ENCODE results near the gene PDK1.
A peak's percentile ranks its signal among the peaks of the same experiment; 100 is the strongest.

Gene PDK1

GRCh38 chr2:172561270-172561669 is 5.4 kb downstream of the PDK1 start:
- Histone ChIP-seq H3K27me3 (no peaks in the 10 kb centered on the region), H3K9me3 (no peaks in the 10 kb centered on the region), H3K27ac (no peak overlapping the region), H3K4me3 (ENCODE audit: low read depth in 1 of 2, low read length in 1 of 2) (no peak overlapping the region), H3K4me1 (ENCODE audit: control insufficient read depth in 1 of 2, insufficient read depth in 1 of 2, low read depth in 1 of 2, low read length in 1 of 2) (peaks cover 15% of the 10 kb centered on the region in 2 experiments), H3K36me3 (peaks cover 77% of the 10 kb centered on the region)
- no peak for TF ChIP-seq CTCF (IDR thresholded peaks at IDR 0.05)

- H3K4me1 ChIP-seq (ENCODE audit: control insufficient read depth in 1 of 2, insufficient read depth in 1 of 2, low read depth in 1 of 2, low read length in 1 of 2), result peaks cover 5 to 6% of the 10 kb centered on the region in 2 experiments
- no peak overlapping the region for H3K4me3 ChIP-seq (ENCODE audit: low read depth in 1 of 2, low read length in 1 of 2)
- H3K9me3 ChIP-seq, result no peaks in the 10 kb centered on the region
- no peak overlapping the region for H3K27ac ChIP-seq
- H3K27me3 ChIP-seq, result no peaks in the 10 kb centered on the region
- TF ChIP-seq CTCF (IDR thresholded peaks at IDR 0.05), result no peak
- peaks cover 87% of the 10 kb centered on the region for H3K36me3 ChIP-seq
Measured at GRCh38 chr2:172562298-172562697, 6.4 kb downstream of the PDK1 start.

DNA sequence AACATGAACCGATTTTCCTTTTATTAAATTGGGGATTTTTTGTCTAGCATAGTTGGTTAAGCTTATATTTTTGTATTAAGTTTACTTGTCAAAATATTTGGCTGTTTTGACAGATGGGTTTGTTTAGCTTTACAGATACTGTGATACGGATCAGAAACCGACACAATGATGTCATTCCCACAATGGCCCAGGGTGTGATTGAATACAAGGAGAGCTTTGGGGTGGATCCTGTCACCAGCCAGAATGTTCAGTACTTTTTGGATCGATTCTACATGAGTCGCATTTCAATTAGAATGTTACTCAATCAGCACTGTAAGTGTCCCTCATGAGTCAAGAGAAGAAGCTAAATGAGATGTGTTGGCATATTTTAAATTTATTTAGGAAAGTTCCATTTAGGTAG is 8.5 kb downstream of the PDK1 start:
- Histone ChIP-seq H3K4me1 (ENCODE audit: control insufficient read depth in 1 of 2, insufficient read depth in 1 of 2, low read depth in 1 of 2, low read length in 1 of 2) (no peaks in the 10 kb centered on the region), H3K9me3 (no peaks in the 10 kb centered on the region), H3K4me3 (ENCODE audit: low read depth in 1 of 2, low read length in 1 of 2) (no peak overlapping the region), H3K27ac (no peak overlapping the region), H3K36me3 (peaks cover 97% of the 10 kb centered on the region), H3K27me3 (no peaks in the 10 kb centered on the region)
- no peak for TF ChIP-seq CTCF (IDR thresholded peaks at IDR 0.05)

- no peak for TF ChIP-seq CTCF (IDR thresholded peaks at IDR 0.05)
- Histone ChIP-seq H3K4me1 (ENCODE audit: control insufficient read depth in 1 of 2, insufficient read depth in 1 of 2, low read depth in 1 of 2, low read length in 1 of 2) (no peaks in the 10 kb centered on the region), H3K27me3 (no peaks in the 10 kb centered on the region), H3K36me3 (peaks cover 60% of the 10 kb centered on the region), H3K27ac (no peak overlapping the region), H3K4me3 (ENCODE audit: low read depth in 1 of 2, low read length in 1 of 2) (no peak overlapping the region), H3K9me3 (peaks cover 3% of the 10 kb centered on the region)
Measured at GRCh38 chr2:172571245-172571644, 15.4 kb downstream of the PDK1 start.

DNA sequence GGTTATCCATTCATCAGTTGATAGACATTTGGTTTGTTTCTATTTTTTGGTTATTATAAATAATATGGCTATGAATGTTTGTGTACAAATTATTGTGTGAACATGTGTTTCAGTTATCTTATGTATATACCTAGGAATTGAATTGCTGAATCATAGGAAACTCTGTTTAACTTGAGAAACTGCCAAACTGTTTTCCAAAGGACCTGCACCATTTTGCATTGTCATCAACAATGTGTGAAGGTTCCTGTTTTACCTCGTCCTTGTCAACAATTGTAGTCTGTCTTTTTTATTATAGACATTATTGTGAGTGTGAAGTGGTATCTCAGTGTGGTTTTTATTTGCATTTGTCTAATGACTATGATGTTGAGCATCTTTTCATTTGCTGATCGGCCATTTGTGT is 17.1 kb downstream of the PDK1 start:
- Histone ChIP-seq H3K4me1 (ENCODE audit: control insufficient read depth in 1 of 2, insufficient read depth in 1 of 2, low read depth in 1 of 2, low read length in 1 of 2) (no peaks in the 10 kb centered on the region), H3K36me3 (peaks cover 42% of the 10 kb centered on the region), H3K27me3 (no peaks in the 10 kb centered on the region), H3K4me3 (ENCODE audit: low read depth in 1 of 2, low read length in 1 of 2) (no peak overlapping the region), H3K9me3 (peaks cover 3% of the 10 kb centered on the region), H3K27ac (peak overlapping the region; percentile 46)
- no peak for TF ChIP-seq CTCF (IDR thresholded peaks at IDR 0.05)

GRCh38 chr2:172574965-172575364 is 19.1 kb downstream of the PDK1 start:
- Histone ChIP-seq H3K27me3 (no peaks in the 10 kb centered on the region), H3K36me3 (peaks cover 26% of the 10 kb centered on the region), H3K9me3 (peaks cover 3% of the 10 kb centered on the region), H3K4me3 (ENCODE audit: low read depth in 1 of 2, low read length in 1 of 2) (no peak overlapping the region), H3K4me1 (ENCODE audit: control insufficient read depth in 1 of 2, insufficient read depth in 1 of 2, low read depth in 1 of 2, low read length in 1 of 2) (no peaks in the 10 kb centered on the region), H3K27ac (no peak overlapping the region)
- no peak for TF ChIP-seq CTCF (IDR thresholded peaks at IDR 0.05)
